OCI-LY1 (cell line): ENCODE measurements around the gene LSS.

Source experiments
- H2AFZ ChIP-seq: fragments of 200-600 bp; sonication (generic), shearing (Covaris generic); 2 replicates; pipeline ENCODE4 v1.6.0; 2014; ENCODE audit warnings: antibody characterized with exemption, mild to moderate bottlenecking, low read length
- H3F3A ChIP-seq: fragments of 200-600 bp; sonication (generic), shearing (Covaris generic); 2 replicates; pipeline ENCODE4 v1.6.0; 2014; ENCODE audit warnings: mild to moderate bottlenecking, antibody characterized with exemption, low read length, moderate library complexity; ENCODE audit not compliant: insufficient read depth
- H3K27ac ChIP-seq: fragments of 200-600 bp; sonication (generic); 2 replicates; pipeline ENCODE4 v1.5.1; 2014; ENCODE audit warnings: low read length, mixed run types, mild to moderate bottlenecking, low read depth; ENCODE audit not compliant: poor library complexity, severe bottlenecking
- H3K27me3 ChIP-seq: fragments of 200-600 bp; sonication (generic); 2 replicates; pipeline ENCODE4 v1.6.0; 2014; ENCODE audit warnings: antibody characterized with exemption, mild to moderate bottlenecking, low read length, moderate library complexity; ENCODE audit not compliant: insufficient read depth
- H3K36me3 ChIP-seq: fragments of 200-600 bp; sonication (generic); 2 replicates; pipeline ENCODE4 v1.6.1; 2014; ENCODE audit warnings: mild to moderate bottlenecking, antibody characterized with exemption, low read length, moderate library complexity, mixed read lengths; ENCODE audit not compliant: insufficient read depth
- H3K4me1 ChIP-seq: fragments of 200-600 bp; sonication (generic); 2 replicates; pipeline ENCODE4 v1.5.1; 2014; ENCODE audit warnings: mild to moderate bottlenecking, low read length, moderate library complexity; ENCODE audit not compliant: insufficient read depth, severe bottlenecking
- H3K4me2 ChIP-seq: fragments of 200-600 bp; sonication (generic), shearing (Covaris generic); 2 replicates; pipeline ENCODE4 v1.6.1; 2014; ENCODE audit warnings: low read length
- H3K4me3 ChIP-seq: fragments of 200-600 bp; sonication (generic); 2 replicates; pipeline ENCODE4 v1.5.1; 2014; ENCODE audit warnings: low read length, low read depth, mild to moderate bottlenecking, mixed read lengths; ENCODE audit not compliant: poor library complexity, severe bottlenecking
- H3K79me2 ChIP-seq: fragments of 200-600 bp; shearing (Covaris generic); 2 replicates; pipeline ENCODE4 v1.6.1; 2016; ENCODE audit warnings: mixed run types, low read length, mixed read lengths; ENCODE audit not compliant: insufficient read depth
- H3K9ac ChIP-seq: fragments of 200-600 bp; sonication (generic), shearing (Covaris generic); 2 replicates; pipeline ENCODE4 v1.6.1; 2014; ENCODE audit warnings: mild to moderate bottlenecking, low read length, mixed read lengths
- H3K9me2 ChIP-seq: fragments of 200-600 bp; sonication (generic), shearing (Covaris generic); 2 replicates; pipeline ENCODE4 v1.6.1; 2014; ENCODE audit warnings: low read depth, mild to moderate bottlenecking, low read length, mixed read lengths
- H3K9me3 ChIP-seq: fragments of 200-600 bp; shearing (Covaris generic); 2 replicates; pipeline ENCODE4 v1.6.1; 2014; ENCODE audit warnings: low read length, mixed read lengths
- H4K20me1 ChIP-seq: fragments of 200-600 bp; sonication (generic), shearing (Covaris generic); 2 replicates; pipeline ENCODE4 v1.6.0; 2016; ENCODE audit warnings: mild to moderate bottlenecking, low read length; ENCODE audit not compliant: insufficient read depth
- EZH2 ChIP-seq: fragments of 200-600 bp; sonication (generic), shearing (Covaris generic); IDR thresholded peaks from 2 replicates; pipeline ENCODE4 v1.8.0; 2017; ENCODE audit warnings: borderline replicate concordance, mixed run types, mild to moderate bottlenecking, antibody characterized with exemption, low read length, moderate library complexity, mixed read lengths
- TF ChIP-seq, protein P1 (sequence below): fragments of 200-600 bp; sonication (generic), shearing (Covaris generic); IDR thresholded peaks from 2 replicates; pipeline ENCODE4 v1.5.1; 2017; ENCODE audit warnings: mild to moderate bottlenecking, antibody characterized with exemption, low read length, moderate library complexity, mixed read lengths

The LSS gene

DNA sequence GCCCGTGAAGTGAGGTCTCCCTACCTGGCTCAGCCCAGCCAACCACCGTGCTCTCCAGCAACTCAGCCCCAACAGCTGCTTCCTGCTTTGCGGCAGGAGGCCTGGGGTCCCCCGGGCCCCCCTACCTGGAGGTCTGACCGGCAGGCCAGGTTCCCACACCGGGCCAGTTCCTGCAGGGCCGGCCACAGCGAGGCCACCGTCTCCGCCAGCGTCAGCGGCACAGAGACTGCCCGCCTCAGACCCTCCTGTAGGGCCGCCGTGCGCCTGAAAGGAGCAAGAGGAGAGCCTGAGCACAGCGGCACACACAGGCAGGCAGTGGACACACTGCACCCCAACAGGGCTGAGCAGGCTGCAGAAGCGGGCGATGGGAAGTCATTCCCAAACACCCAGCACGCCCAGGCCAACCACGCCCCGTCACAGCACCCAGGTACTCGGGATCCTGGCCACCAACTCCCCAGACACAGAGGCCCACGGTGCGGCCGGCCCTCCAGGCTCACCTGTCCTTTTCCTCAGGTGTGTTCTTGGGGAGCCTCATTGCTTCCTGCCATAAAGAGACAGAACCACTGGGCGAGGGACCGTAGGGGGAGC is 90.1 kb downstream of the LSS start:
- no peak overlapping the region for H3K4me3 ChIP-seq

More for the DNA sequence above, 90.1 kb downstream of the LSS start:
- Histone ChIP-seq H3K27ac (no peak overlapping the region), H4K20me1 (no peaks in the 10 kb centered on the region), H3K9me3 (no peaks in the 10 kb centered on the region), H3K4me2 (no peak overlapping the region), H3K36me3 (no peaks in the 10 kb centered on the region), H3K9me2 (no peaks in the 10 kb centered on the region), H2AFZ (no peak overlapping the region), H3F3A (no peaks in the 10 kb centered on the region), H3K27me3 (0 out of 2 replicates have a peak, but pooled peaks cover 4% of the 10 kb centered on the region), H3K4me1 (no peaks in the 10 kb centered on the region), H3K9ac (no peak overlapping the region), H3K79me2 (no peaks in the 10 kb centered on the region)
- TF ChIP-seq, protein P1, sequence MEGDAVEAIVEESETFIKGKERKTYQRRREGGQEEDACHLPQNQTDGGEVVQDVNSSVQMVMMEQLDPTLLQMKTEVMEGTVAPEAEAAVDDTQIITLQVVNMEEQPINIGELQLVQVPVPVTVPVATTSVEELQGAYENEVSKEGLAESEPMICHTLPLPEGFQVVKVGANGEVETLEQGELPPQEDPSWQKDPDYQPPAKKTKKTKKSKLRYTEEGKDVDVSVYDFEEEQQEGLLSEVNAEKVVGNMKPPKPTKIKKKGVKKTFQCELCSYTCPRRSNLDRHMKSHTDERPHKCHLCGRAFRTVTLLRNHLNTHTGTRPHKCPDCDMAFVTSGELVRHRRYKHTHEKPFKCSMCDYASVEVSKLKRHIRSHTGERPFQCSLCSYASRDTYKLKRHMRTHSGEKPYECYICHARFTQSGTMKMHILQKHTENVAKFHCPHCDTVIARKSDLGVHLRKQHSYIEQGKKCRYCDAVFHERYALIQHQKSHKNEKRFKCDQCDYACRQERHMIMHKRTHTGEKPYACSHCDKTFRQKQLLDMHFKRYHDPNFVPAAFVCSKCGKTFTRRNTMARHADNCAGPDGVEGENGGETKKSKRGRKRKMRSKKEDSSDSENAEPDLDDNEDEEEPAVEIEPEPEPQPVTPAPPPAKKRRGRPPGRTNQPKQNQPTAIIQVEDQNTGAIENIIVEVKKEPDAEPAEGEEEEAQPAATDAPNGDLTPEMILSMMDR: no peak
- no peak for TF ChIP-seq EZH2
